Measurements from ENCODE around the gene DIDO1.

The DIDO1 gene

GRCh38 chr20:62898093-62898964 is 28.0 kb downstream of the DIDO1 start:
- TF ChIP-seq CTCF (IDR thresholded peaks at IDR 0.05; ENCODE audit: borderline replicate concordance, control extremely low read depth, extremely low read depth, insufficient read depth, missing control alignments): no peak
- no peak for DNase-seq (ENCODE audit: low spot score)
- in situ Hi-C loops (cut with MboI; ENCODE audit: low sequenced_read_pairs, unreplicated experiment): no loop called here

GRCh38 chr20:62897666-62898065 is 28.6 kb downstream of the DIDO1 start:
- in situ Hi-C loops (cut with MboI; ENCODE audit: low sequenced_read_pairs, unreplicated experiment): no loop called here
- TF ChIP-seq CTCF (IDR thresholded peaks at IDR 0.05; ENCODE audit: borderline replicate concordance, control extremely low read depth, extremely low read depth, insufficient read depth, missing control alignments): no peak
- no peak for DNase-seq (ENCODE audit: low spot score)

- DNase-seq (ENCODE audit: low spot score): no peak
- in situ Hi-C loops (cut with MboI; ENCODE audit: low sequenced_read_pairs, unreplicated experiment): no loop called here
- no peak for TF ChIP-seq CTCF (IDR thresholded peaks at IDR 0.05; ENCODE audit: borderline replicate concordance, control extremely low read depth, extremely low read depth, insufficient read depth, missing control alignments)
Observed at GRCh38 chr20:62896526-62896925, 29.8 kb downstream of the DIDO1 start.

GRCh38 chr20:62895539-62895938 is 30.8 kb downstream of the DIDO1 start:
- DNase-seq (ENCODE audit: low spot score): no peak
- TF ChIP-seq CTCF (IDR thresholded peaks at IDR 0.05; ENCODE audit: borderline replicate concordance, control extremely low read depth, extremely low read depth, insufficient read depth, missing control alignments): no peak
- in situ Hi-C loops (cut with MboI; ENCODE audit: low sequenced_read_pairs, unreplicated experiment): no loop called here

- no peak for TF ChIP-seq CTCF (IDR thresholded peaks at IDR 0.05; ENCODE audit: borderline replicate concordance, control extremely low read depth, extremely low read depth, insufficient read depth, missing control alignments)
- DNase-seq (ENCODE audit: low spot score): no peak
- in situ Hi-C loops (cut with MboI; ENCODE audit: low sequenced_read_pairs, unreplicated experiment): no loop called here
Observed at GRCh38 chr20:62894261-62894660, 32.0 kb downstream of the DIDO1 start.

- no peak for DNase-seq (ENCODE audit: low spot score)
- no peak for TF ChIP-seq CTCF (IDR thresholded peaks at IDR 0.05; ENCODE audit: borderline replicate concordance, control extremely low read depth, extremely low read depth, insufficient read depth, missing control alignments)
- in situ Hi-C loops (cut with MboI; ENCODE audit: low sequenced_read_pairs, unreplicated experiment): no loop called here
Observed at GRCh38 chr20:62893700-62894099, 32.6 kb downstream of the DIDO1 start.

All from GM13976 (cell line).